ENCODE measurements around the gene MGAT5B. TPM values are rescaled to one million over a fixed set of nuclear protein-coding genes. Genes with fewer than 3 reads are reported as not detected.

MGAT5B gene
- polyA plus RNA-seq, 1 experiment = 0.58 TPM

DNA sequence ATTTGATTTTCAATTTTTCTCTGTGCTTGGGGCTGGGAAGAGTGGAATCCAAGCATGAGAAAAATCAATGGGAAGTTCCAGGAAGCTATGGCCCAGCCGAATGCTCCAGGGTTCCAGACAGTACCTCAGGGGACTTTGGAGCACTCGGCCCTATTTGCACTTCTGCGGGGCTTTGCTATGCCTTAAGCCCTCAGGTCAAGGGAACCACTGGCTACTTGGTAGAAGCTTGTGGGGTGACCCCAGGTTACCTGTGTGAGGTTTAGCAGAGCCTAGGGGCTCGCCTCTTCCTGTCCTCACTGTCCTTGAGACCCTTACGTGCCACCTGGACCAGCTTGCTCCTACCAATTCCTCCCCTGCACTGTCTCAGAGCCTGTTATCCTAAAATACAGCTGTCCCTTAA is 121.3 kb downstream of the MGAT5B start:
- Histone ChIP-seq H3K36me3 (ENCODE audit: control insufficient read depth, insufficient read depth, low read length) (no peaks in the 10 kb centered on the region), H3K27me3 (ENCODE audit: control insufficient read depth, insufficient read depth, low read length) (peaks cover 9% of the 10 kb centered on the region), H3K4me3 (ENCODE audit: low read depth, low read length) (no peak overlapping the region)
- DNase-seq (ENCODE audit: low read depth) = no peak
- ChIA-PET POLR2A (no interaction called here), CTCF (no interaction called here)
- no peak for TF ChIP-seq CTCF (IDR thresholded peaks at IDR 0.05; ENCODE audit: insufficient read depth, low read depth, low read length)

- Histone ChIP-seq H3K4me3 (ENCODE audit: low read depth, low read length) (no peak overlapping the region), H3K36me3 (ENCODE audit: control insufficient read depth, insufficient read depth, low read length) (no peaks in the 10 kb centered on the region), H3K27me3 (ENCODE audit: control insufficient read depth, insufficient read depth, low read length) (peaks cover 12% of the 10 kb centered on the region)
- DNase-seq (ENCODE audit: low read depth) = no peak
- TF ChIP-seq CTCF (IDR thresholded peaks at IDR 0.05; ENCODE audit: insufficient read depth, low read depth, low read length) = no peak
- CTCF ChIA-PET = no interaction called here
- POLR2A ChIA-PET = no interaction called here
These were observed 124.7 kb downstream of the MGAT5B start for GRCh38 chr17:76992891-76993290.

DNA sequence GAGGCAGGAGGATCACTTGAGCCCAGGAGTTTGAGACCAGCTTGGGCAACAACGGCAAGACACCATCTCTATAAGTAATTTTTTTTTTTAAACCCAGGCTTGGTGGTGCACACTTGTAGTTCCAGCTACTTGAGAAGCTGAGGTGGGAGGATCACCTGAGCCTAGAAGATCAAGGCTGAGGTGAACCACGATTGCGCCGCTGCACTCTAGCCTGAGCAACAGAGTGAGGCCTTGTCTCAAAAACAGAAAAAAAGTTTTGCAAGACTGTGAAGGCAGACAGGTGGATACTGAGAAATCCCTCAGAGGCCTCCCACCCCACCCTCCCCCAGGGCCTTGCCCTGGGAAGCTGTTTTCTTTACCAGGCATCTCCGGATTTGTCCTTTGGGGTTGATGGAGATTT is 125.4 kb downstream of the MGAT5B start:
- no peak for DNase-seq (ENCODE audit: low read depth)
- no peaks in the 10 kb centered on the region for H3K36me3 ChIP-seq (ENCODE audit: control insufficient read depth, insufficient read depth, low read length)
- H3K4me3 ChIP-seq (ENCODE audit: low read depth, low read length) = no peak overlapping the region
- no peak for TF ChIP-seq CTCF (IDR thresholded peaks at IDR 0.05; ENCODE audit: insufficient read depth, low read depth, low read length)
- peaks cover 12% of the 10 kb centered on the region for H3K27me3 ChIP-seq (ENCODE audit: control insufficient read depth, insufficient read depth, low read length)
- POLR2A ChIA-PET = no interaction called here
- CTCF ChIA-PET = no interaction called here

DNA sequence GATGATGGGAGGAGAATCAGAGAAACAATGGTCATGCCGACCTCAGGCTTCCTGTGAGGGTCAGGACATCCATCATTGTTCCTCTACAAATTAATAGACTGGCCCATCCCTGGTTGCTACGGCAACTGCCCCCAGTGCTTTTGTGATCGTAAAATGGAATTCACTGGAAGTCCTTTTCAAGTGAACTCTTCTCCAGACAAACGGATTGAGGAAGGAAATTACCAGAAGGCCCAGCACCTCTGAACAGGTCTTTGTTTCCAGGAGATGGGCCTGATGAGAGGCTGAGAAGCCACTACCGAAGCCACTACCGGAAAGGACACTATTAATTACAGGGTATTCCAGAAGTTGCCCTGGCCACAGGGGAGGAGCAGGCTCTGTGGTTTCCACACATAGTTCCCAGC is 126.0 kb downstream of the MGAT5B start:
- no peak for TF ChIP-seq CTCF (IDR thresholded peaks at IDR 0.05; ENCODE audit: insufficient read depth, low read depth, low read length)
- H3K4me3 ChIP-seq (ENCODE audit: low read depth, low read length) = no peak overlapping the region
- H3K27me3 ChIP-seq (ENCODE audit: control insufficient read depth, insufficient read depth, low read length) = peaks cover 12% of the 10 kb centered on the region
- ChIA-PET POLR2A (no interaction called here), CTCF (interaction anchor here (1.0 kb wide), 1 partner anchor 62 kb away, joined by 4 read pairs; no protein-coding TSS in a partner anchor)
- DNase-seq (ENCODE audit: low read depth) = no peak
- H3K36me3 ChIP-seq (ENCODE audit: control insufficient read depth, insufficient read depth, low read length) = no peaks in the 10 kb centered on the region

- no peaks in the 10 kb centered on the region for H3K36me3 ChIP-seq (ENCODE audit: control insufficient read depth, insufficient read depth, low read length)
- POLR2A ChIA-PET = no interaction called here
- CTCF ChIA-PET = no interaction called here
- H3K27me3 ChIP-seq (ENCODE audit: control insufficient read depth, insufficient read depth, low read length) = peaks cover 10% of the 10 kb centered on the region
- no peak for TF ChIP-seq CTCF (IDR thresholded peaks at IDR 0.05; ENCODE audit: insufficient read depth, low read depth, low read length)
- H3K4me3 ChIP-seq (ENCODE audit: low read depth, low read length) = no peak overlapping the region
- no peak for DNase-seq (ENCODE audit: low read depth)
These were observed 127.3 kb downstream of the MGAT5B start for GRCh38 chr17:76995387-76996105.
